Activated B cell treated with CpG ODN at 0.5 μM for 24 hours (primary cell): ENCODE data around the gene KIF2B. TPM values are rescaled to one million over a fixed set of nuclear protein-coding genes. Genes with fewer than 3 reads are reported as not detected.
"Not testable (repeated sequence)": the region's sequence is repeated elsewhere in the genome, so short reads cannot be mapped to it uniquely, and the experiment has no call there.

Experiments used
- ATAC-seq: fragments of 200-7000 bp; cut with Tn5 transposase; one replicate; pipeline ENCODE4 v1.10.0; 2021; ENCODE audit warnings: low read depth, mild to moderate bottlenecking, moderate library complexity
- CTCF ChIA-PET: fragments of 350-600 bp; sonication (Branson Sonifier 250); formaldehyde crosslinking; loops from one replicate; lab custom pipeline; 2021; ENCODE audit warnings: antibody characterized with exemption; lab: Charles Lee
- POLR2A ChIA-PET: fragments of 350-600 bp; sonication (Branson Sonifier 250); formaldehyde crosslinking; loops from one replicate; lab custom pipeline; 2021; ENCODE audit warnings: antibody characterized with exemption; lab: Charles Lee
- DNase-seq: peaks from one replicate; pipeline ENCODE4 v3.0.0; 2022
- H3K27ac Mint-ChIP-seq: one replicate; pipeline ENCODE4 v1.8.0; 2020; ENCODE audit warnings: mixed read lengths
- H3K27me3 Mint-ChIP-seq: one replicate; pipeline ENCODE4 v1.8.0; 2021; ENCODE audit warnings: mixed read lengths
- H3K36me3 Mint-ChIP-seq: one replicate; pipeline ENCODE4 v1.8.0; 2021; ENCODE audit warnings: low read depth, mixed read lengths
- H3K4me1 Mint-ChIP-seq: one replicate; pipeline ENCODE4 v1.8.0; 2021; ENCODE audit warnings: mixed read lengths
- H3K4me3 Mint-ChIP-seq: one replicate; pipeline ENCODE4 v1.8.0; 2020; ENCODE audit warnings: mild to moderate bottlenecking, mixed read lengths
- H3K9me3 Mint-ChIP-seq: one replicate; pipeline ENCODE4 v1.8.0; 2020; ENCODE audit warnings: mixed read lengths
- CTCF ChIP-seq: fragments of 200-600 bp; IDR thresholded peaks from one replicate; pipeline ENCODE4 v1.8.0; 2022; ENCODE audit warnings: antibody characterized with exemption, mild to moderate bottlenecking
- intact Hi-C: fragments of 100-400 bp; cut with micrococcal nuclease; formaldehyde crosslinking; loops from one replicate; pipeline ENCODE4 v1.15.1; 2024
- total RNA-seq: library from RNA; stranded (reverse); gene quantifications from 2 replicates; pipeline ENCODE4 v1.2.3, GENCODE V29; 2022

Gene KIF2B
- total RNA-seq, 1 donor from 2014 or later: not detected

- H3K4me1 Mint-ChIP-seq: no peaks in the 10 kb centered on the region
- H3K36me3 Mint-ChIP-seq: no peaks in the 10 kb centered on the region
- ATAC-seq: no peak
- ChIA-PET POLR2A (no interaction called here), CTCF (no interaction called here)
- intact Hi-C loops: no loop called here
- TF ChIP-seq CTCF: no peak
- no peaks in the 10 kb centered on the region for H3K27me3 Mint-ChIP-seq
- DNase-seq: no peak
- no peak overlapping the region for H3K27ac Mint-ChIP-seq
- H3K9me3 Mint-ChIP-seq: no peaks in the 10 kb centered on the region
- no peak overlapping the region for H3K4me3 Mint-ChIP-seq
These were observed 15.4 kb upstream of the KIF2B start for GRCh38 chr17:53807286-53807685.

- no peaks in the 10 kb centered on the region for H3K36me3 Mint-ChIP-seq
- H3K4me3 Mint-ChIP-seq: no peak overlapping the region
- H3K9me3 Mint-ChIP-seq: peaks cover 2% of the 10 kb centered on the region
- no peak for TF ChIP-seq CTCF
- no peak overlapping the region for H3K27ac Mint-ChIP-seq
- intact Hi-C loops: no loop called here
- ATAC-seq (no peak), DNase-seq (no peak)
- no peaks in the 10 kb centered on the region for H3K27me3 Mint-ChIP-seq
- POLR2A ChIA-PET: no interaction called here
- CTCF ChIA-PET: no interaction called here
- no peaks in the 10 kb centered on the region for H3K4me1 Mint-ChIP-seq
These were observed 4.5 kb upstream of the KIF2B start for GRCh38 chr17:53818271-53818670.

- H3K27me3 Mint-ChIP-seq: no peaks in the 10 kb centered on the region
- H3K4me1 Mint-ChIP-seq: no peaks in the 10 kb centered on the region
- peaks cover 2% of the 10 kb centered on the region for H3K9me3 Mint-ChIP-seq
- H3K4me3 Mint-ChIP-seq: no peak overlapping the region
- ATAC-seq (no peak), DNase-seq (no peak)
- H3K36me3 Mint-ChIP-seq: no peaks in the 10 kb centered on the region
- no peak for TF ChIP-seq CTCF
- ChIA-PET POLR2A (no interaction called here), CTCF (no interaction called here)
- no peak overlapping the region for H3K27ac Mint-ChIP-seq
- intact Hi-C loops: no loop called here
These were observed 3.8 kb upstream of the KIF2B start for GRCh38 chr17:53818929-53819328.

GRCh38 chr17:53819956-53820355 lies 2.8 kb upstream of the KIF2B start:
- intact Hi-C loops: no loop called here
- Mint-ChIP-seq H3K9me3 (peaks cover 2% of the 10 kb centered on the region), H3K36me3 (no peaks in the 10 kb centered on the region), H3K4me1 (no peaks in the 10 kb centered on the region), H3K27me3 (no peaks in the 10 kb centered on the region), H3K27ac (no peak overlapping the region), H3K4me3 (no peak overlapping the region)
- DNase-seq: no peak
- POLR2A ChIA-PET: no interaction called here
- CTCF ChIA-PET: no interaction called here
- ATAC-seq: no peak
- TF ChIP-seq CTCF: no peak

- ATAC-seq: no peak
- DNase-seq: no peak
- peaks cover 2% of the 10 kb centered on the region for H3K9me3 Mint-ChIP-seq
- POLR2A ChIA-PET: no interaction called here
- no peak for TF ChIP-seq CTCF
- H3K36me3 Mint-ChIP-seq: no peaks in the 10 kb centered on the region
- intact Hi-C loops: no loop called here
- no peak overlapping the region for H3K27ac Mint-ChIP-seq
- H3K27me3 Mint-ChIP-seq: no peaks in the 10 kb centered on the region
- CTCF ChIA-PET: no interaction called here
- no peak overlapping the region for H3K4me3 Mint-ChIP-seq
- H3K4me1 Mint-ChIP-seq: no peaks in the 10 kb centered on the region
These were observed 769 bp downstream of the KIF2B start for GRCh38 chr17:53823341-53824050.

GRCh38 chr17:53834771-53835170 lies 12.0 kb downstream of the KIF2B start:
- ATAC-seq, H3K4me1 Mint-ChIP-seq, H3K27ac Mint-ChIP-seq, H3K4me3 Mint-ChIP-seq, DNase-seq, POLR2A ChIA-PET, H3K9me3 Mint-ChIP-seq, intact Hi-C loops, H3K36me3 Mint-ChIP-seq, CTCF ChIA-PET, H3K27me3 Mint-ChIP-seq: not testable (repeated sequence)
